Measurements from ENCODE around the gene C17orf100. TPM values are rescaled to one million over a fixed set of nuclear protein-coding genes. Genes with fewer than 3 reads are reported as not detected.

C17orf100 gene
- polyA plus RNA-seq, 4 donors, result 2.6 to 7.8 (median 4.5) TPM

GRCh38 chr17:6695565-6695964, 44.0 kb downstream of the C17orf100 start:
- WGBS, 3 donors, result 82 to 90% (median 83%) methylated on average over 13 of the region's 13 CpGs

GRCh38 chr17:6696906-6697305, 45.3 kb downstream of the C17orf100 start:
- 86 to 94% (median 87%) methylated on average over 5 of the region's 5 CpGs for WGBS, 3 donors
- Histone ChIP-seq H3K4me1 (ENCODE audit: control insufficient read depth in 3 of 3, insufficient read depth in 2 of 3, low read depth in 1 of 3, low read length in 2 of 3) (peaks cover 0 to 16% (median 0%) of the 10 kb centered on the region in 3 donors), H3K9me3 (ENCODE audit: control insufficient read depth in 2 of 2, insufficient read depth in 1 of 2, low read depth in 1 of 2, low read length in 1 of 2) (no peaks in the 10 kb centered on the region), H3K27me3 (ENCODE audit: control insufficient read depth in 3 of 3, insufficient read depth in 3 of 3, low read length in 3 of 3) (no peaks in the 10 kb centered on the region), H3K4me3 (ENCODE audit: low read depth in 1 of 3, low read length in 3 of 3) (no peak overlapping the region), H3K36me3 (ENCODE audit: control insufficient read depth in 3 of 3, insufficient read depth in 2 of 3, low read depth in 1 of 3, low read length in 3 of 3) (no peaks in the 10 kb centered on the region), H3K27ac (ENCODE audit: low read depth in 1 of 3, low read length in 2 of 3) (no peak overlapping the region)
- FAIRE-seq, result no peak
- no peak for DNase-seq

More at GRCh38 chr17:6695565-6695964, 44.0 kb downstream of the C17orf100 start:
- no peaks in the 10 kb centered on the region for H3K27me3 ChIP-seq (ENCODE audit: control insufficient read depth in 3 of 3, insufficient read depth in 3 of 3, low read length in 3 of 3)
- FAIRE-seq (no peak), DNase-seq (no peak)
- no peak overlapping the region for H3K27ac ChIP-seq (ENCODE audit: low read depth in 1 of 3, low read length in 2 of 3)
- no peaks in the 10 kb centered on the region for H3K36me3 ChIP-seq (ENCODE audit: control insufficient read depth in 3 of 3, insufficient read depth in 2 of 3, low read depth in 1 of 3, low read length in 3 of 3)
- no peak overlapping the region for H3K4me3 ChIP-seq (ENCODE audit: low read depth in 1 of 3, low read length in 3 of 3)
- peaks cover 0 to 14% (median 0%) of the 10 kb centered on the region in 3 donors for H3K4me1 ChIP-seq (ENCODE audit: control insufficient read depth in 3 of 3, insufficient read depth in 2 of 3, low read depth in 1 of 3, low read length in 2 of 3)
- no peaks in the 10 kb centered on the region for H3K9me3 ChIP-seq (ENCODE audit: control insufficient read depth in 2 of 2, insufficient read depth in 1 of 2, low read depth in 1 of 2, low read length in 1 of 2)

DNA sequence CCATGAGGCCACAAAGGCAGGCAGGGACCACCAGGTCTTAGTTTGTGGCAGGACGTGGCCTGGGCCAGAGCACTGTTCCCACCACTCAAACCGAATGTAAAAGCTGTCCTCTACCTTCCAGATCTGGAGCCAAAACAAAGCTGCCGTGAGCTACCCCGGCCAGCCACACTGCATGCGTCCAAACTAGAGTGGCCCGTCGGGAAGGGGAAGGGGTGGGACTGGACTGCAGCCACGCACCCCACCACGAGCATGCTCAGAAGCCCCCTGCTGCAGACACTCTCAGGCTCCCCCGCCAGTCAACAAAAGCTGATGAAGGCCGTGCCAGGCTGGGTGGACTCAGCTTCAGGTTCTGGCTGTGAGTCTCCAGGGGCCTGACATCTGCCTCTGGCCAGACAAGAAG, 46.4 kb downstream of the C17orf100 start:
- no peak for DNase-seq
- WGBS, 3 donors, result 84 to 90% (median 85%) methylated on average over 11 of the region's 11 CpGs
- Histone ChIP-seq H3K4me1 (ENCODE audit: control insufficient read depth in 3 of 3, insufficient read depth in 2 of 3, low read depth in 1 of 3, low read length in 2 of 3) (peaks cover 0 to 16% (median 0%) of the 10 kb centered on the region in 3 donors), H3K27me3 (ENCODE audit: control insufficient read depth in 3 of 3, insufficient read depth in 3 of 3, low read length in 3 of 3) (no peaks in the 10 kb centered on the region), H3K9me3 (ENCODE audit: control insufficient read depth in 2 of 2, insufficient read depth in 1 of 2, low read depth in 1 of 2, low read length in 1 of 2) (no peaks in the 10 kb centered on the region), H3K36me3 (ENCODE audit: control insufficient read depth in 3 of 3, insufficient read depth in 2 of 3, low read depth in 1 of 3, low read length in 3 of 3) (no peaks in the 10 kb centered on the region), H3K27ac (ENCODE audit: low read depth in 1 of 3, low read length in 2 of 3) (no peak overlapping the region), H3K4me3 (ENCODE audit: low read depth in 1 of 3, low read length in 3 of 3) (no peak overlapping the region)
- FAIRE-seq, result no peak

DNA sequence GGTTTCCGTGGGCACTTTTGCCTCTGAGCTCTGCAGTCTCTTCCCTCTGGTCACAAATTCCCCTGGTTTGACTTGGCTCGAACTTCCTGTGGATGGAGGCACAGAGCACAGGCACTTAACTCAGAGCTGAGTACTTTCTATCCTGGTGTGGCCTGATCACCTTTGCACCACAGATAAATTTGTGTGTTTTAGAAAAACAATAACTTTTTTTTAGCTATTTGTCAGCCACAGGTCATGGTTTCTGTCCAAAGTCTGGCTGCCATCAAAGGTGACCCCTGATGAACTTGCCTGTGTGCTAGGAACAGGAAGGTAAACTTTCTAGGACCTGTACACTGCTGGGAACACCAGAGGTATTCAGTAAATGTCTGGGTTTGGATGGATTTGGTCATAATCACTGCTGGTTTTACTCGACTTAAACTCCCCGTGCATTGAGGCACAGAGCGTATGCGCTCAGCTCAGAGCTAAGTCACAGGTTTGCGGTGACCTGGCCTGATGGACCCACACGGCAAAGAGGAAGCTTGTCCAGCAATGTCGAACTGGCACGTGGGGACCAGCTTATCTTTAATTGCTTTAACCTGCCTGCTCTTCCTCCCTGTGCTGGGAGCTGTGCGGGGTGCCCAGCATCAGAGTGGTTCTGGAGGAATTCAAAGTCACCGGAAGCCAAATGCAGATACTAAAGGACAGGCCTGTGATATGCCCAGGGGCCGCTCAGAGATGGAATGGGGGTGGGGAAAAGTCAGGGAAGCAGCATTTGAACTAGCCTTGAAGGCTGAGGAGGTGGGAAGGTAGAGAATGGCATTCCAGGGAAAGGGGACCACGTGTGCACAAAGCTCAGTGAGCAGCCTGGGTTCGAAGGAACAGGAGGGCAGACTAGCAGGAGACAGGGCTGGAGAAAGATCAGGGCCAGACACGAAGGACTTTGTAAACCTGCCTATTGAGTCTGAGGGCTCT, 48.7 kb downstream of the C17orf100 start:
- Histone ChIP-seq H3K36me3 (ENCODE audit: control insufficient read depth in 3 of 3, insufficient read depth in 2 of 3, low read depth in 1 of 3, low read length in 3 of 3) (no peaks in the 10 kb centered on the region), H3K4me3 (ENCODE audit: low read depth in 1 of 3, low read length in 3 of 3) (no peak overlapping the region), H3K4me1 (ENCODE audit: control insufficient read depth in 3 of 3, insufficient read depth in 2 of 3, low read depth in 1 of 3, low read length in 2 of 3) (peaks cover 0 to 24% (median 0%) of the 10 kb centered on the region in 3 donors), H3K27me3 (ENCODE audit: control insufficient read depth in 3 of 3, insufficient read depth in 3 of 3, low read length in 3 of 3) (no peaks in the 10 kb centered on the region), H3K27ac (ENCODE audit: low read depth in 1 of 3, low read length in 2 of 3) (peak overlapping the region in 1 of 3 donors; percentile 64), H3K9me3 (ENCODE audit: control insufficient read depth in 2 of 2, insufficient read depth in 1 of 2, low read depth in 1 of 2, low read length in 1 of 2) (no peaks in the 10 kb centered on the region)
- no peak for FAIRE-seq
- WGBS, 3 donors, result 56 to 65% (median 61%) methylated on average over 16 of the region's 16 CpGs
- DNase-seq, result peak; percentile 8 to 75

DNA sequence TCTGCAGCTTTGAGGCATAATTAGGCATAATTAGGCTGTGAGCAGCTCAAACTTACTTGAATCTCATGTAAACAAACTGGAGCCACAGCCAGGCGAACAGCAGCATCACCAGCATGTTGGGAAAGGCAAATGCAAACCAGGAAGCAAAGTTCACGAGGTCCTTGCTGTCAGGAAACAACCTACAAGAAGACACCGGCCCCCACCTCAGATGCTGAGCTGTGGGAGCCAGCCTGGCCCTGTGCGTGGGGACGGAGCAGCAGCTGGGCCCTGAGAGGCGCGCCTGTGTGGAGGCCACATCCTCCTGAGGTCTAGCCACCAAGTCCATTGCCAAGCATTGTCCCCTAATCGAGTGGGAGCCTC, 49.4 kb downstream of the C17orf100 start:
- 62 to 77% (median 73%) methylated on average over 8 of the region's 8 CpGs for WGBS, 3 donors
- FAIRE-seq (no peak), DNase-seq (peak in 1 of 2 donors; percentile 43)
- no peaks in the 10 kb centered on the region for H3K9me3 ChIP-seq (ENCODE audit: control insufficient read depth in 2 of 2, insufficient read depth in 1 of 2, low read depth in 1 of 2, low read length in 1 of 2)
- H3K27me3 ChIP-seq (ENCODE audit: control insufficient read depth in 3 of 3, insufficient read depth in 3 of 3, low read length in 3 of 3), result no peaks in the 10 kb centered on the region
- H3K4me3 ChIP-seq (ENCODE audit: low read depth in 1 of 3, low read length in 3 of 3), result no peak overlapping the region
- peaks cover 0 to 24% (median 0%) of the 10 kb centered on the region in 3 donors for H3K4me1 ChIP-seq (ENCODE audit: control insufficient read depth in 3 of 3, insufficient read depth in 2 of 3, low read depth in 1 of 3, low read length in 2 of 3)
- no peaks in the 10 kb centered on the region for H3K36me3 ChIP-seq (ENCODE audit: control insufficient read depth in 3 of 3, insufficient read depth in 2 of 3, low read depth in 1 of 3, low read length in 3 of 3)
- peak overlapping the region in 1 of 3 donors; percentile 64 for H3K27ac ChIP-seq (ENCODE audit: low read depth in 1 of 3, low read length in 2 of 3)

GRCh38 chr17:6701719-6702118, 50.2 kb downstream of the C17orf100 start:
- DNase-seq, result no peak
- Histone ChIP-seq H3K4me1 (ENCODE audit: control insufficient read depth in 3 of 3, insufficient read depth in 2 of 3, low read depth in 1 of 3, low read length in 2 of 3) (peaks cover 0 to 24% (median 0%) of the 10 kb centered on the region in 3 donors), H3K27ac (ENCODE audit: low read depth in 1 of 3, low read length in 2 of 3) (no peak overlapping the region), H3K27me3 (ENCODE audit: control insufficient read depth in 3 of 3, insufficient read depth in 3 of 3, low read length in 3 of 3) (peaks cover 0 to 4% (median 0%) of the 10 kb centered on the region in 3 donors), H3K36me3 (ENCODE audit: control insufficient read depth in 3 of 3, insufficient read depth in 2 of 3, low read depth in 1 of 3, low read length in 3 of 3) (no peaks in the 10 kb centered on the region), H3K9me3 (ENCODE audit: control insufficient read depth in 2 of 2, insufficient read depth in 1 of 2, low read depth in 1 of 2, low read length in 1 of 2) (no peaks in the 10 kb centered on the region), H3K4me3 (ENCODE audit: low read depth in 1 of 3, low read length in 3 of 3) (no peak overlapping the region)
- WGBS, 3 donors, result 39 to 58% (median 53%) methylated on average over 11 of the region's 11 CpGs
- no peak for FAIRE-seq

GRCh38 chr17:6702567-6703215, 51.1 kb downstream of the C17orf100 start:
- FAIRE-seq (no peak), DNase-seq (no peak)
- WGBS, 3 donors, result 88 to 90% (median 88%) methylated on average over 16 of the region's 16 CpGs
- Histone ChIP-seq H3K9me3 (ENCODE audit: control insufficient read depth in 2 of 2, insufficient read depth in 1 of 2, low read depth in 1 of 2, low read length in 1 of 2) (no peaks in the 10 kb centered on the region), H3K36me3 (ENCODE audit: control insufficient read depth in 3 of 3, insufficient read depth in 2 of 3, low read depth in 1 of 3, low read length in 3 of 3) (no peaks in the 10 kb centered on the region), H3K4me1 (ENCODE audit: control insufficient read depth in 3 of 3, insufficient read depth in 2 of 3, low read depth in 1 of 3, low read length in 2 of 3) (peaks cover 0 to 24% (median 0%) of the 10 kb centered on the region in 3 donors), H3K27ac (ENCODE audit: low read depth in 1 of 3, low read length in 2 of 3) (no peak overlapping the region), H3K27me3 (ENCODE audit: control insufficient read depth in 3 of 3, insufficient read depth in 3 of 3, low read length in 3 of 3) (peaks cover 0 to 4% (median 0%) of the 10 kb centered on the region in 3 donors), H3K4me3 (ENCODE audit: low read depth in 1 of 3, low read length in 3 of 3) (no peak overlapping the region)
